ENCODE results near the gene GALM.
"Not testable (repeated sequence)": the region's sequence is repeated elsewhere in the genome, so short reads cannot be mapped to it uniquely, and the experiment has no call there.

GRCh38 chr2:38680868-38681267 is 15.0 kb downstream of the GALM start:
- not testable (repeated sequence) for TF ChIP-seq CTCF (optimal IDR thresholded peaks at IDR 0.05 in 1 of 3, IDR thresholded peaks at IDR 0.05 in 1 of 3, conservative IDR thresholded peaks at IDR 0.05 in 1 of 3; ENCODE audit: extremely low read depth in 1 of 3, insufficient read depth in 2 of 3, low read length in 3 of 3); EZH2 (IDR thresholded peaks at IDR 0.05; ENCODE audit: low read length)
